Activated T-helper 1 cell treated with Interleukin-2 at 50 U/mL for 16 hours (primary cell): ENCODE measurements around the gene ABCA2.
"Not testable (repeated sequence)": the region's sequence is repeated elsewhere in the genome, so short reads cannot be mapped to it uniquely, and the experiment has no call there.

Source experiments
- DNase-seq: peaks from one replicate; pipeline ENCODE4 v3.0.0-alpha.2; 2020; ENCODE audit warnings: low read depth

ABCA2 gene

DNA sequence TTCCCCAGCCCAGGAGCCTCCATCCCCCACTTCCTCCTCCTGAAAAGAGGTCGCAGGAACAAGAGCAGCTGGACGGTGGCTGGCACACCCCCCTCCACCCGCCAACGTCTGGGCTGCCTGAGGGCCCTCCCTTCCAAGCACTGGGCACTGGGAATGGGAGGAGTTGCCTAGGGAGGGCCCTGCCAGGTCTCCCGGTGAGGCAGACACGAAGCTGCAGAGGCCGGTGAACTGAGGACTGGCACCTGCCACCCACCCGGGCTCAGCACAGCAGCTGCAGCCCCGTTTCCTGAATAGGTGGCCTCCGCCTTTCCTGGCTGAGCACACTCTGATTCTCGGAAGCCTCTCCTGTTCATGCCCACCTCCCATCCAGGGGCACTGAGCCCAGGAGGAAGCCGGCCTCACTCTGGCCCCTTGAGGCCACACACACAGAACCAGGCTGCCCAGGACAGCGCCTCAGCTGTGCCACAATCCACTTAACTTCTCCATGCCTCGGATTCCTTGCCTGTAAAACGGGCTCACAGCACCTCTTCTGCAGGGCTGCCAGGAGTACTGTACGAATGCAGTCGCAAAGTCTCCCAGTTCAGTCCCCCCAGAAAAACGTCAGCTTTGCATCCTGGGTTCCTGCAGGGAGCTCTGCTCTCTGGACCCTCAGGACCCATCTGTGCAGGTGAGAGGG is 16.6 kb upstream of the ABCA2 start:
- DNase-seq, result no peak

DNA sequence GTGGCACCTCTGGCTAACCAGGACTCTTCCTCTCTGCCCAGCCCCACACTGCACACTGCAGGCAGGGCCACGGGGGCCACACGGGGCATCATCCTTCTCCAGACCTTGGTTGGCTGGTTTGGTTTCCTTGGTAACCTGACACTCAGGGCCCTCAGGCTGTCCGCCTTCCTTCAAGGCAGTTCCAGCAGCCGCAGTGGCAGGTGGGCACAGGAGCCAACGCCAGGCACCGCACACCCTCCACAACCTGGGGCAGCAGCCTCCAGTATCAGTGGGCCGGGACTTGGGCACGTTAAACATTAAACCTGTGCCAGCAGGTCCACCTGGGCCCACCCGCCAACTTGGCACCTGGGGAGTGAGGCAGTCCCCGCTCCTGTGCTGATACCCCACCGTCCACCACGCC is 16.0 kb upstream of the ABCA2 start:
- DNase-seq, result no peak

DNA sequence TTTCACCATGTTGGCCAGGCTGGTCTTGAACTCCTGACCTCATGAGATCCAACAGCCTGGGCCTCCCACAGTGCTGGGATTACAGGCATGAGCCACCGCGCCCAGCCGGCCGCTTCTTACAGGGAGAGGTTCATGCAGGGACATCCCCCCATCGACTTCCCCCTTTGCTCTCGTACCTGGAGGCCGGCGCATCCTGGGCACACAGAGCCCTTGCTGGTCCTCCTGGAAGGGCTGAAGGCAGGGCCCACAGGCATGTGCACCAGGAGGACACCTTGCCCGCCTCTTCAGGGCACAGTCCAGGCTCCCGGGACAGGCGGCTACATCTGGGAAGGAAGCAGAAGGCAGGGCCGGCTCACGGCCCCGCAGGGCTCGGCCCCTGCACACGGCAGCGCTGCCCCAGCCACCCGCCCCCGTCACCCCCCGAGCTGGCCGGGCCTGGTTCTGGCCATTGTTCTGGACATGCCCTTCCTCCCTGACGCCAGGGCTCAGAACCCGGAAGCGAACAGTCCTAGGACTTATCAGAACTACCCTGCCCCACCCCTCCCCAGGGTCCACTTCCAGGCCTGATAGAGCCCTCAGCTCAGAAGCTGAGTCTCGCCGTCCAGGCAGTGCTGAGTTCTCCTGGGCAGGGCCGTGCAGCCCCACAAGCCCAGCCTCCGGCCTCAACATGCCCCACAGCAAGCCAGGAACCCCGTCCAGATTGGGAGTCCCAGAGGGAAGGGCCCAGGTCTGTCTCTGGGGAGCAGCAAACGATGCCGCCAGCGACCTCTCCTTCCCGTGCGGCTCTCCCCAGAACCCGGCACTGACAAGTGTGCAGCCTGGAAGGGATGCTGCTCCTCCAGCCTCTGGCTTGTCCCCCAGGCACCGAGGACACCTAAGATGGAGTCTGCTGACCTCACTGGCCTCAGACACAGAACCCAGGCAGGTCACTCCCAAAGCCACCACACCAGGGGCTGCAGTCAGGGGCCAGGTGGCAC is 15.0 kb upstream of the ABCA2 start:
- DNase-seq, result no peak

DNA sequence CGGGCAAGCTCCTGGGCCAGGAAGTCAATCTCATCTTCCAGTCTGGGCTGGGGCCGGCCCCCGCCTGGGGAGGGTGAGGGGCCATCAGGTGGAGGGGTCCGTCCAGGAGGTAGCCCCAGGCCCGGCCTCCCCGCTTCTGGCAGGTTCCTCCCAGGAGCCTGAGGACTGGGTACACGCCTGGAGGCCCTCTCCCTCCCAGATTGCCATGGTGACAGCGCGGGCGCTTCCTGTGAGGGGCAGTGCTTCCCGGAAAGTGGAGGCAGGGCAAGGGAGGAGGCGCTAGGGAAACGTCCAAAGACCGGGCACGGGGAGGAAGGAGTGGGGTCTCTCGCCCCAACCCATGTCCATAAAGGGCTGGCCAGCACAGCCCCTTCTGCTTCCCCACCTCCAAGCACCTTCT is 13.1 kb upstream of the ABCA2 start:
- no peak for DNase-seq

DNA sequence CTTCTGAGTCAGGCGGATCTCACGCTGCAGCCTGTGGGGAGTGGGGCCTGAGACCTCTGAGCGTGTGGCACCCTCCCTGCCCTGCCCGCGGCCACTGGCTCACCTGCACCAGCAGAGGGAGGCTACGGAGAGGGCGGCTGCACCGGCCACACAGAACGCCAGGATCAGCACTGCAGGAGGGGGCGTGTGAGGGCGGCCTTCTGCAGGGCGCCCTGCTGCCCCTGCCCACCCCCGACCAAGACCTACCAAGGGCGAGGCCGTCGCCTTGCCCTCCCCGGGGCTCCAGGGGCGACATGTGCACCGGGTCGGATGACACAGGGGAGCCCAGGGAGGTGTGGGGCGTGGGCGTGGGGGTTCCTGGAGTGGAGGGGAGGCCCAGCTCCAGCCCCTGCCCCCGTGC is 12.5 kb upstream of the ABCA2 start:
- DNase-seq, result no peak

DNA sequence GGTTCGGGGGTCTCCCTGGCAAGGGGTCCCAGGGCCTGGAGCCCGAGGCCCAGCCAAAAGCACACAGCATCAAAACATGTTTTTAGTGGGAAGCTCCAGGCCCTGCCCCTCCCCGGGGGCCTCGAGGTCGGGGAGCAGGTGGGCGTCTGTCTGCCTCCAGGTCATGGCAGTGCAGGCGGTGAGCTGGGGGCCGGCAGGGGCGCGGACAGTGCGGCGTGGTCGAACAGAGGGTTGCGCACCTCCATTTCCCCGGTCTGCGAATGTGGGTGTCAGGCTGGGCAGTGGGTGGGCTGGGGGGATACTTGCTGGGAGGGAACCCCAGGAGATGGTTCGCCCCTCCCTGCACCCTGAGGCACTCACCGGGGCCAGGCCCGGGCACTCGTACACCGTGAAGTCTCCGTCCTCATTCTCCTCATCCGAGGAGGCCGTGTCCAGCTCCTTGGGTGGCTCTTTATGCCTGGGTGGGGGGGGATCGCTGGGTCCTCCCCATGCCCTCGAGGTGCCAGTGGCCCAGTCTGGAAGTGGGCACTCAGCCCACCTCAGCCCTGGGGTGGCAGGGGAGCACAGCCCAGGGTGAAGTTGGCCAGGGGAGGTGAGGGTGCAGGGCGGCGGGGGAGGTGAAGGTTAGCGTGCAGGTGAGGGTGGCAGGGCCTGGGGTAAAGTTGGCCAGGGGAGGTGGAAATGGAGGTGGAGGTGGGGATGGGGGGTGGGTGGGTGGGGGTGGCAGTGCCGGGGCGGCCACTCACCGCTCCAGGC is 11.8 kb upstream of the ABCA2 start:
- DNase-seq, result no peak

DNA sequence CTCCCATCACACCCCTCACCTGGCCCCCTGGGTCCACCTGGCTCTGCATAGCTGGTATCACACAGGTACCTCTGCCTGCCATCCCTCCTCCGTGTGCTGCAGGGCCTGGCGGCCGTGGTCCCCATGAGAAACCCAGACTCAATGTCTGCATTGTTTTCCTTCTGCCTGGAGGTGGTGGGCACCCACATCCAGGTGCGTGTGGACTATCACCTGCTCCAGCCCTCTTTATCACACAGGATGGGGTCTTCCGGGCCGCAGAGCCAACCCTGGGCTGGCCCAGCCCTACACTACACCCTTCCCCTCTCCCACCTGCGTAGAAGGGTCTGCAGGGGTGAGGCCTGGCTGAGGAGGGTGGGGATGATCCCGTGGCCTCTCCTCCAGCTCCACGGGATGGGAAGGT is 10.9 kb upstream of the ABCA2 start:
- no peak for DNase-seq

DNA sequence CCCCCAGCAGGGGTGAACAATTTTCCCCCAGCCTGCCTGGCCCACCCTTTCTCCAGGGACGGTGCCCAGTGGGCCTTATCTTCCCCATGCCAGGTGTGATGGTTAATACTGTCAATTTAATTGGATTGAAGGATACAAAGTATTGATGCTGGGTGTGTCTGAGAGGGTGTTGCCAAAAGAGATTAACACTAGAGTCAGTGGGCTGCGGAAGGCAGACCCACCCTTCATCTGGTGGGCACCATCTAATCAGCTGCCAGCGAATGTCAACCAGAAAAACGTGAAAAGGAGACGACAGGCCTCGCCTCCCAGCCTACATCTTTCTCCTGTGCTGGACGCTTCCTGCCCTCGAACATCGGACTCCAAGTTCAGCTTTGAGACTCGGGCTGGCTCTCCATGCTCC is 9.4 kb upstream of the ABCA2 start:
- no peak for DNase-seq

DNA sequence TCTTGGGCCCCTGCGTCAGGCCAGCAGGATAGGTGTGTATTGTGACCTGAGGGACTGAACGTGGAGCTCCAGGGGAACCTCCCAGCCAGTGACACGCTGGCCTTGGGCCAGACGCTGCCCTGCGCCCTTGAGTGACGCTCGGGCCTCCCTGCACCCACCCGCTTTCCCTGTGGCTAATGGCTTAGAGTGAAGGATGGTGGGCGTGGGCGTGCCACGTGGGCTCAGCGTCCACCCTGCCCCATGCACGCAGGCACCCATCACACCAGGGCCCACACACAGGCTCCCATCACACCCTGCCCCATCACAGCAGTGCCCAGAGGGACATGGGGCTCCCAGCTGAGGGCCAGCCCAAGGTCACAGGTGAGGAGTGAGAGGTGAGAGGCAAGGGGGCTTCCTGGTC is 9.0 kb upstream of the ABCA2 start:
- no peak for DNase-seq

DNA sequence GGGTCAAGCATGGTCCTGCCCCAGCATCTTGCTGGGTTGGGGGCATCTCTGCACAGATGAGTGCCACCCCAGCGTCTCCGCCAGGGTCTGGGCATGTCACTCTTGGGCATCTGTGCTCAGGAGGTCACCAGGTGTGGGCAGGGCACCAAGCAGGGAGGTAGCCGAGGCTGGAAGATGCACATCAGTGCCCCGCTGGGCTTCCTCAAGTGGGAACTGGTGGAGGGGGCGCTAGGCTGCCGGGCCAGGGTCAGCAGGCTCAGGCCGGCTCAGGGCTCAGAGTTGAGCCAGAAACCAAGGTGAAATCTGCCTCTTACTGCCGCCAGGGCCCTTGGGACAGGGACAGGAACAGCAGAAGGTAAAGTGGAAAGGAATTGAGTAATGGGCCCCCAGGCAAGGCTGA is 7.9 kb upstream of the ABCA2 start:
- DNase-seq, result no peak

DNA sequence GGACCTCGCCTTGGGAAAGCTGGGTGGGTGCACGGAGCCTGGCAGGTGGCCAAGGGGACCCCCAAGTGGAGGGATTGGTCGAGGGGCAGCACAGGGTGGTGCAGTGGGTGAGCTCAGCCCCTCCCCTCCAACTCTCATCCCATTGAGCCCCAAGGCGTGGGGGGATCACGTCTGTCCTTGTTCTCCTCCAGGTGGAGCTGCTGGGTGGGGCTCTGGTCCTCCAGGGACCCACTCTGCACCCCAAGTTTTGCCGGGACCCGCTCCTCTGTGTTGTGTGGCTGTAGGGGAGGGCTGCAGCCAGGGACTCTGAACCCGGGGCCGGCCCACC is 7.4 kb upstream of the ABCA2 start:
- no peak for DNase-seq

DNA sequence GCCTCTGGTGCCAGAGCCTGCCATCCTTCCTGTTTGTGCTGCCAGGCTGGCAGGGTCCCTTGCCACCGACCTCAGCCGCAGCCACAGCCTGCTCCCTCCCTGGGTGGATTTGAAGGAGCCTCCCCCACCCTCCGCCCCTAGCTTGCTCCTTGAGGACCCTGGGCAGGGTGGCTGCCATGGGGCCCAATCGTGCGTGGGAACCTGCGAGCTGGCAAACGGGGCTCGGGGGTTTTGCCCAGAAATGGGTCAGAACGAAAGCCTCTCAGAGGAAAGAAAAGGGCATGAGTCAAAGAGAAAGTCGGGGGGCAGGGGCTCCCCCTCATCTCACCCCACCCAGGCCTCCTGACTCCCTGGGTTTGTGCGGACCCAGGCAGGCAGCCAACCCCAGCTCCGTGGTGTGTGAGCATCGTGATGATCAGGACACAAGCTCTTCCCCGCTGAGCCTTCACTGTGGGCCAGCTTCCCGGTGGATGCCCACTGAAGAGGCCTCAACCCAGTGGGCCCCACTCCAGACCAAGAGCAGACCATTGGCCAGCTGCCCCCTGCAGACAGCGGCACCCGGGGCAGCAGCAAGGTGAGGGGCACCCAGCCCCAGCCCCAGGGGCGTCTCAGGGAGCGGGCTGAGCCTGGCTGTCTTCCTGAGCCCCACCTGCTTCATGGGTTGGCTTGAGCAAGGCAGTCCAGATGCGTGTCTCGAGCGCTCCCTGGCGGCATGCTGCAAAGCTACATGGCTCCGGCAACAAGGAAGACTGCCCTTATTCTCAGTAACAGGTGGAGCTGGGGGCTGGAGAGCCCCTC is 6.9 kb upstream of the ABCA2 start:
- DNase-seq, result peak; percentile 76

DNA sequence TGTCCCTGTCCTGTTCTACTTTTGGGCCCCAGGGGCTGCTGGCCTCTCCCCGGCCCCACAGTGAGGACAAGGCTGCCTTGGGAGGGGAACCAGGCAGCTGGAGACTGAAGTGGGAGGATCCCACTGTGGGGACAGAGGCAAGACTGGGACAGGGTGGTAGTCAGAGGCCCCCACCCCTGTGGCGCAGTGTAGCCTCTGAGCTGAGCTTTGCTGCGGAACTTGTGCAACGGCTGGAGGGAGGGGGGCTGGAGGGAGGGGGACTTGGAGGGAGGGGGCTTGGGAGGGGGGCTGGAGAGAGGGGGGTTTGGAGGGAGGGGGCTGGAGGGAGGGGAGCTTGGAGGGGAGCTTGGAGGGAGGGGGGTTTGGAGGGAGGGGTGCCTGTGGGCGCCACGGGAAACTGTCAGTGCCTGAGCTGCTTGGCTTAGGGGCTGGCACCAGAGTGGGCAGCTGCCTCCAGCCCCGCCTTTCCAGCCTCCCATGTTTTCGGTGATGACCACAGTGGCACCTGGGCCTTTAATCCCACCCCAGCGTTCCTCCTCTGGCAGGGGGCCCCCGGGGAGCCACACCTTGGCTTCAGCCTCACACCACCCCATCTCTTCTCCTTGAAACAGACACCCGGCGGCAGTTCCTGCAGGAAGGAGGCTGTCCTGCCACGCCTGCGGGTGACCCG is 6.1 kb upstream of the ABCA2 start:
- DNase-seq, result no peak

DNA sequence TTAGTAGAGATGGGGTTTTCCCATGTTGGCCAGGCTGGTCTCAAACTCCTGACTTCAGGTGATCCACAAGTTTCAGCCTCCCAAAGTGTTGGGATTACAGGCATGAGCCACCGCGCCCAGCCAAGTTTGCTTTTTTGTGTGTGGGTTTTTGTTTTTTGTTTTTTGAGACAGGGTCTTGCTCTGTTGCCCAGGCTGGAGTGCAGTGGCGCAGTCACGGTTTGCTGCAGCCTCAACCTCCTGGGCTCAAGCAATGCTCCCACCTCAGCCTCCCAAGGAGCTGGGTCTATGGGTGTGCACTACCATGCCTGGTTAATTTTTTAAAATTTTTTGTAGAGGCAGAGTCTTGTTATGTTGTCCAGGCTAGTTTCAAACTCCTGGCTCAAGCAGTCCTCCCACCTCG is 5.4 kb upstream of the ABCA2 start:
- DNase-seq, result not testable (repeated sequence)

DNA sequence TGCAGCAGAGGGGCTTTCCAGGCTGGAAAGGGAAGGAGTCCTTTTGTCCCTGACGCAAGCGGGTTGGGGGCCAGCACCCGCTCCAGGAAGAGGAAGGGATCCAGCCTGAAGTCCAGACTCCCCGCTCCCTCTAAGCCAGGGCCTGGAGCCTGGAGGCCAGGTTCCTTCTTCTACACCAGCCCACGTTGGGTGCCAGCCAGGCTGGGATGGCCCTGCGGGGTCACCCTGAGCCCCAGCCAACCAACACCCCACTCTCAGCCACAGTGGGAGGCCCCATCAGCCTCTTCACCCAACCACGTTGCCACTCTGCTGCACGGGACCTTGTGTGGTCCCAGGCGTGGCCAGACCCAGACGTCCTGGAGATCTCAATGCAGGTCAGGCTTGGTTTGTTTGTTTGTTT is 4.8 kb upstream of the ABCA2 start:
- DNase-seq, result no peak

DNA sequence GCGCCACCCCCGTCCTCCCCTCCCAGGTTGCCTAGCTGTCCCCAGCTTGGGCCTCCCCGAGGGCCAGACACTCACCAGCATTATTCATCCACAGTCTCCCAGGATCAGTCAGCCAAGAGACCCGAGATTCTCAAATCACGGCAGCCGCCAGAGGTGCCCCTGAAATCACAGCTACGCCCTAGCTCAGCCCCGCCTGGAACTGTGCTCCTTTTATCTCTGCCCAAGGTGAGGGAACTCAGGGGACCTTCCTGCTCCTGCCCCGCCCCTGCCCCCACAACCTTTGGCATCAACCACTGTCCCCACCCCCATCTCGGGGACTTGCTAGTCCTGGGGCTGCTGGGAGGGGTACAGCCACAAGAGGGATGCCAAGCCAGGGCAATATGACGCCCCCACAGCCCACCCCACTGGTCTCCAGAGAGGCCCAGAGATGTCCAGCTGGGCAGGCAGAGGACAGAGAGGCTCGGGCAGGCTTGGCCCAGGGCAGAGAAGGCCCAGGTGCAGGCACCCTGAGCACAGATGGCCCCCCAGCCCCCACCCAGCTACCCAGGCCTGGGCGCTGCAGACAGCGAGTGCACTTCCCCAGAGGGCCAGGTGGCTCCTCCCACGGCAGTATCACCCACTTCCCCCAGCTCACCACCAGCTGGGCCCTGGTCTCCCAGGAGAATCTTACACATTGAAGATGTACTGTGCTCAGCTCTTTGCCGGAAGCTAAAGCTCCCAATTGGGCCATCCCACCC is 4.0 kb upstream of the ABCA2 start, which contains the start of gene FUT7:
TSS of gene FUT7 (minus strand) at position 185 of the 737 bp plus-strand sequence. CDS start at position 88, 97 bp downstream.
- DNase-seq, result no peak

DNA sequence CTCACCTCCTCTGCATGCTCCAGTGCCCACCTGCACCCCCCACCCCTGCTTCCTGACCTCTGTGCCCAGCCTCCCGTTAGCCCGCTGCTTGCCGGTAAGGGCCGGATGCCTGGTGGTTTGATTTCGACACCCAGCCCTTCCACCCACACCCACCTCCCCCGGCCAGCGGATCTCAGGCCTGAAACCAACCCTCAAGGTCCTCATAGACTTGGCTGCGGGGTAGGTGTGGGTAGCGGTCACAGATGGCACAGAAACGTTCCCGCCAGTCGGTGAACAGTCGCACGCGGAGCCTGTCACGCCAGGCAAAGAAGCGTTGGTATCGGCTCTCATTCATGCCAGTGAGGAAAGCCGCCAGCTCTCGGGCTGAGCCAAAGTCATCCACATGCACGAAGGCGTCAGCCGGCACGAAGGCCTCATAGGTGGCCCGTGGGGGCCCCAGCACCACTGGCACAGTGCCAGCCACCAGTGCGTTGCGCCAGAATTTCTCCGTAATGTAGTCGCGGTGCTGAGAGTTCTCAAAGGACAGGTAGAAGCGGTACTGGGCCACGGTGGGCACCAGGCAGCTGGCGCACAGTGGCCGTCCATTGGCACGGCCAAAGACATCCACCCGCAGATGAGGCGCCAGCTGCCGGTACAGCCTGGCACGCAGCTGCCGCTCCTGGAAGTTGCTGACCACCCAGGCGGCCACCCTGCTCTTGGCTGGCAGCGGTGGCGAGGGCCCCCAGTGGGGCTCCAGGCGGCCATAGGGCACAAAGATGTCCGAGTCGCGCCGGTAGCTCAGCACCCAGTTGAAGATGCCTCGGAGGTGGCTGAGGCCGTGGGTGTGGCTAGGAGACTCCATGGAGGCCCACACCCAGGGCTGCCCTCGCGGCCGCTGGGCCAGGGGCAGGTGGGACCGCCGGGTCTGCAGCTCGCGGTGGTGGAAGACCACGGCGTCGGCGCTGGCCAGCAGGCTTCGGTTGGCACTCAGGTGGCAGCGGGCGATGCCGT is 2.8 kb upstream of the ABCA2 start:
- DNase-seq, result peak; percentile 22

DNA sequence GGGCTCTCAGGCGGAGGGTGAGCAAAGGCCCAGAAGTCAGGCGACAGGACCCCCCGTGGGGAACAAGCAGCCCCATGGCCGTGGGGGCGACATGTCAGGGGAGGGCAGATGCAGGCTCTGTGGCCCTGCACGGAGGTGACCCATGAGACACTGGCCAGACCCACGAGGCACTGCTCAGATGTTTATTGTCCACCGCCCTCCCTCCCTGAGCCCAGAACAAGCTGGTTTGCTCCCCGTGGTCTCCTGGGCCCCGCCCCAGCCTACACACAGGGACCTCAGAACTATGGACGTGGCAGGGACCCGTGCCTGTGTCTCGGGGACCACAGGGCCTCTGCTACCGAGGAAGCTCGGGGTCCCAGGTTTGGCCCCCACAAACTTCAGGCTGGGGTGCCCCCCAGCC is 2.0 kb upstream of the ABCA2 start:
- no peak for DNase-seq
